ENCODE measurements around the gene TPRG1. TPM values are rescaled to one million over a fixed set of nuclear protein-coding genes. Genes with fewer than 3 reads are reported as not detected.

TPRG1 gene
- total and polyA plus RNA-seq, 2 experiments from 2014 or later, result 0.43 TPM; not detected in 1

DNA sequence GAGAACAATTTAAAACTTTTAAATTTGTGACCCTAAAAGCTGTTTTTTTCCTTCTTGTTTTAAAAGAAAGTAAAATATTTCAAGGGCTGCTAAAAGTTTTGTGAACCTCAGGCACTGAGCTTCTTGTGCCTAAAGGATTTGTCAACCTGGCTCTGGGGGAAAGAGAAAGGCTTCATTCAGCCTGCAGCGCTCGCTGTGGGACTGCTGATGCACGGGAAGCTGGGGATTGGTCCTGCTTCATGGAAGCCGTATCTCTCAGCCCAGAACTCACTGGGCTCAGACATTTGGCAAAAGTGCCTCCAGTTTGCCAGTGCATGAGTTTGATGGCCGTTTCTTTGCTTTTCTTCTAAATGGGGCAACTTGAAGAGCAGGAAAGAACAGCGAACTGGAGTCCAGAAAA lies 30.8 kb downstream of the TPRG1 start:
- DNase-seq (ENCODE audit: low spot score), result no peak
- H3K36me3 ChIP-seq (replicated peaks; ENCODE audit: insufficient read depth, low read depth), result no peaks in the 10 kb centered on the region
- H3K27me3 ChIP-seq, result no peaks in the 10 kb centered on the region
- WGBS (ENCODE audit: low lambda C conversion rate, missing lambda C conversion rate), result 84% methylated on average over 6 of the region's 6 CpGs
- H3K79me2 ChIP-seq, result no peaks in the 10 kb centered on the region
- H3K27ac ChIP-seq, result no peak overlapping the region
- no peak overlapping the region for H3K4me2 ChIP-seq
- TF ChIP-seq EZH2phosphoT487 (IDR thresholded peaks at IDR 0.05; ENCODE audit: low read depth, severe bottlenecking, unreplicated experiment) (no peak), EZH2 (IDR thresholded peaks at IDR 0.05; ENCODE audit: borderline replicate concordance) (no peak)
- TF ChIP-seq, protein P1, sequence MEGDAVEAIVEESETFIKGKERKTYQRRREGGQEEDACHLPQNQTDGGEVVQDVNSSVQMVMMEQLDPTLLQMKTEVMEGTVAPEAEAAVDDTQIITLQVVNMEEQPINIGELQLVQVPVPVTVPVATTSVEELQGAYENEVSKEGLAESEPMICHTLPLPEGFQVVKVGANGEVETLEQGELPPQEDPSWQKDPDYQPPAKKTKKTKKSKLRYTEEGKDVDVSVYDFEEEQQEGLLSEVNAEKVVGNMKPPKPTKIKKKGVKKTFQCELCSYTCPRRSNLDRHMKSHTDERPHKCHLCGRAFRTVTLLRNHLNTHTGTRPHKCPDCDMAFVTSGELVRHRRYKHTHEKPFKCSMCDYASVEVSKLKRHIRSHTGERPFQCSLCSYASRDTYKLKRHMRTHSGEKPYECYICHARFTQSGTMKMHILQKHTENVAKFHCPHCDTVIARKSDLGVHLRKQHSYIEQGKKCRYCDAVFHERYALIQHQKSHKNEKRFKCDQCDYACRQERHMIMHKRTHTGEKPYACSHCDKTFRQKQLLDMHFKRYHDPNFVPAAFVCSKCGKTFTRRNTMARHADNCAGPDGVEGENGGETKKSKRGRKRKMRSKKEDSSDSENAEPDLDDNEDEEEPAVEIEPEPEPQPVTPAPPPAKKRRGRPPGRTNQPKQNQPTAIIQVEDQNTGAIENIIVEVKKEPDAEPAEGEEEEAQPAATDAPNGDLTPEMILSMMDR (IDR thresholded peaks at IDR 0.05; ENCODE audit: poor library complexity), result no peak
- H3K9me3 ChIP-seq (ENCODE audit: low read depth), result no peaks in the 10 kb centered on the region
- H3K9me2 ChIP-seq (replicated peaks; ENCODE audit: insufficient read depth), result no peaks in the 10 kb centered on the region
- no peak overlapping the region for H2AFZ ChIP-seq
- H4K20me1 ChIP-seq (ENCODE audit: insufficient read depth, poor library complexity, severe bottlenecking), result no peaks in the 10 kb centered on the region
- no peak overlapping the region for H3K4me3 ChIP-seq
- H3K4me1 ChIP-seq (ENCODE audit: insufficient read depth), result no peaks in the 10 kb centered on the region

DNA sequence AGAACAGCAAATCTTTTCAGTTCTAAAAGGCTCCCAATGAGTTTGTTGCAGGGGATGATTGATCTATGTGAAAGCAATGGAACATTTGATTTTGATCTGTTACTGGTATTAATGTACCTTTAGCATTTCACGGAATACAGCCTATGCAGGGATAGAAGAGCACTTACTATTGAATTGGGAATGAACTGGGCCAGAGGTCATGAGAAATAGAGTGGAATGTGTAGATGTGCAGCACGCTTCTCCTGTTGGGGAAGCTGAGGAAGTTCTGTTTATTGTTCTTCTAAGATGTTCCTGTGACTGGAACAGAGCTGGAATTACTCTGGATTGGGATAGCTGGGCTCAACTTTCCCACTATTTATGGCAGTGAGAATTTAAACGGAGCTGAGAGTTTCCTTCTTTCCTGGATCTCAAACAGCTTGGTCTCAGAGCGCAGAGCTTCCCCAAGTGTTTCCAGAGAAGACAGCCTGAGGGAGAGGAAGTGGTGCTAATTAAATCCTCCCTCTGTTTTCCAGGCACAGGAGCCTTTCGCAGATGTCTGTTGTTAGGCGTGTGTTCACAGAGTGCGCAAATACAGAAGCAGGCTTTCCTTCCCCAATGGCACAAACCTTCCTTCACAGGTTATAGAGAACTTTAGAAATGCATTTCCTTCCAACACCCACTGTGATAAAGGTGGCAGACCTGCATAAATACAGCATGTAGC lies 32.5 kb downstream of the TPRG1 start:
- 57% methylated on average over 7 of the region's 7 CpGs for WGBS (ENCODE audit: low lambda C conversion rate, missing lambda C conversion rate)
- no peak for DNase-seq (ENCODE audit: low spot score)
- Histone ChIP-seq H3K4me1 (ENCODE audit: insufficient read depth) (no peaks in the 10 kb centered on the region), H3K9me2 (replicated peaks; ENCODE audit: insufficient read depth) (no peaks in the 10 kb centered on the region), H3K4me2 (no peak overlapping the region), H3K36me3 (replicated peaks; ENCODE audit: insufficient read depth, low read depth) (no peaks in the 10 kb centered on the region), H4K20me1 (ENCODE audit: insufficient read depth, poor library complexity, severe bottlenecking) (no peaks in the 10 kb centered on the region), H3K4me3 (no peak overlapping the region), H2AFZ (no peak overlapping the region), H3K9me3 (ENCODE audit: low read depth) (no peaks in the 10 kb centered on the region), H3K27me3 (no peaks in the 10 kb centered on the region), H3K27ac (no peak overlapping the region), H3K79me2 (no peaks in the 10 kb centered on the region)
- no peak for TF ChIP-seq EZH2phosphoT487 (IDR thresholded peaks at IDR 0.05; ENCODE audit: low read depth, severe bottlenecking, unreplicated experiment)
- TF ChIP-seq EZH2 (IDR thresholded peaks at IDR 0.05; ENCODE audit: borderline replicate concordance), result no peak
- TF ChIP-seq, protein P1 (IDR thresholded peaks at IDR 0.05; ENCODE audit: poor library complexity), result no peak

DNA sequence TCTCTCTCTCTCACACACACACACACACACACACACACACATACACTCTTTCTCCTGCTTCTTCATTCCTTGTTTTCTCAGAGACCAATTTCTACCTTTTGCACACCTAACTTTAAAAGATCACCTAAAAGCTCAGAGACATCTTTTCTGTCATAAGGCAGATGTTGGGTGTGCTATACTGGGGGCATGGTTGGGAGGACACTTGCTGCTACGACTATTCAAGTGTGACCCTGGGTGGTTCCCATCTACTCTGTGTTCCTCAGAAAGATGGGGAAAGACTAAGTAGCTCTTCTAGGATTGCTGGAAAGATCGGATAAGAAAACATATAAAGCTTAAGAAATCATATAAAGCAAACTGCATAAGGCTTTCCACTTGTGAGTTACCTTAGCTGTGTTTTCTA lies 33.2 kb downstream of the TPRG1 start:
- no peak overlapping the region for H3K4me2 ChIP-seq
- H2AFZ ChIP-seq, result no peak overlapping the region
- no peaks in the 10 kb centered on the region for H3K79me2 ChIP-seq
- TF ChIP-seq, protein P1 (IDR thresholded peaks at IDR 0.05; ENCODE audit: poor library complexity), result no peak
- TF ChIP-seq EZH2phosphoT487 (IDR thresholded peaks at IDR 0.05; ENCODE audit: low read depth, severe bottlenecking, unreplicated experiment) (no peak), EZH2 (IDR thresholded peaks at IDR 0.05; ENCODE audit: borderline replicate concordance) (no peak)
- no peak for DNase-seq (ENCODE audit: low spot score)
- no peak overlapping the region for H3K27ac ChIP-seq
- WGBS (ENCODE audit: low lambda C conversion rate, missing lambda C conversion rate), result 73% methylated on average over 2 of the region's 2 CpGs
- H3K9me3 ChIP-seq (ENCODE audit: low read depth), result no peaks in the 10 kb centered on the region
- no peaks in the 10 kb centered on the region for H3K9me2 ChIP-seq (replicated peaks; ENCODE audit: insufficient read depth)
- H3K36me3 ChIP-seq (replicated peaks; ENCODE audit: insufficient read depth, low read depth), result no peaks in the 10 kb centered on the region
- no peaks in the 10 kb centered on the region for H3K4me1 ChIP-seq (ENCODE audit: insufficient read depth)
- no peaks in the 10 kb centered on the region for H3K27me3 ChIP-seq
- no peaks in the 10 kb centered on the region for H4K20me1 ChIP-seq (ENCODE audit: insufficient read depth, poor library complexity, severe bottlenecking)
- no peak overlapping the region for H3K4me3 ChIP-seq

Data from hepatocyte (in vitro differentiated cells).